ENCODE data around the gene SFSWAP. TPM values are rescaled to one million over a fixed set of nuclear protein-coding genes. Genes with fewer than 3 reads are reported as not detected.

Gene SFSWAP
- total RNA-seq, 4 donors from 2014 or later: 12.8 to 39.5 (median 25.9) TPM

DNA sequence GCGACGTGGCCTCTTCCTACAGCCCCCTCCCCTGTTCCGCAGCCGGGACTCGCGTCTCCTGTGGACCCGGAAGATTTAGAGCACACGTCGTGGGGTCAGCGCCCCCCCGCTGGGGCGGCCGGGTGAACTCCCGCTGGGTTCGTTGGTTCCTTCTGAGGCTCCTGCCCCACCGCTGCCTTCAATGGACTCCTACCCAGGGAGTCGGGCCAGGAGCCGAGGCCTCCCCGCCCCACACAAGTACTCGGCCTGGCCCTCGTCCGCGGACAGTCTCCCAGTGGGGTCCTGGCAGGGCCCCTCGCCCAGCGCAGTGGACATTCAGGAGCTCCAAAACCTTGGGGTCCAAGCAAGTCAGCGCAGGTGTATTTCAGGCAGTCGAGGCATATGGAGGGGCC lies 118.5 kb downstream of the SFSWAP start:
- WGBS, 2 donors: no CpG with 5 or more reads among the region's 27 CpGs
- intact Hi-C loops (cut with DNase I): loop anchor here (10.0 kb wide), 2 partner anchors 215 to 725 kb away; no protein-coding TSS in a partner anchor
- H3K4me3 ChIP-seq: peak overlapping the region; percentile 36 to 67 (median 48)
- no peaks in the 10 kb centered on the region for H3K9me3 ChIP-seq
- H3K4me1 ChIP-seq: peaks cover 32 to 77% (median 43%) of the 10 kb centered on the region in 3 donors
- peaks cover 0 to 92% (median 9%) of the 10 kb centered on the region in 4 donors for H3K27me3 ChIP-seq
- H3K36me3 ChIP-seq: no peaks in the 10 kb centered on the region
- DNase-seq: no peak
- TF ChIP-seq, protein P1, sequence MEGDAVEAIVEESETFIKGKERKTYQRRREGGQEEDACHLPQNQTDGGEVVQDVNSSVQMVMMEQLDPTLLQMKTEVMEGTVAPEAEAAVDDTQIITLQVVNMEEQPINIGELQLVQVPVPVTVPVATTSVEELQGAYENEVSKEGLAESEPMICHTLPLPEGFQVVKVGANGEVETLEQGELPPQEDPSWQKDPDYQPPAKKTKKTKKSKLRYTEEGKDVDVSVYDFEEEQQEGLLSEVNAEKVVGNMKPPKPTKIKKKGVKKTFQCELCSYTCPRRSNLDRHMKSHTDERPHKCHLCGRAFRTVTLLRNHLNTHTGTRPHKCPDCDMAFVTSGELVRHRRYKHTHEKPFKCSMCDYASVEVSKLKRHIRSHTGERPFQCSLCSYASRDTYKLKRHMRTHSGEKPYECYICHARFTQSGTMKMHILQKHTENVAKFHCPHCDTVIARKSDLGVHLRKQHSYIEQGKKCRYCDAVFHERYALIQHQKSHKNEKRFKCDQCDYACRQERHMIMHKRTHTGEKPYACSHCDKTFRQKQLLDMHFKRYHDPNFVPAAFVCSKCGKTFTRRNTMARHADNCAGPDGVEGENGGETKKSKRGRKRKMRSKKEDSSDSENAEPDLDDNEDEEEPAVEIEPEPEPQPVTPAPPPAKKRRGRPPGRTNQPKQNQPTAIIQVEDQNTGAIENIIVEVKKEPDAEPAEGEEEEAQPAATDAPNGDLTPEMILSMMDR (IDR thresholded peaks at IDR 0.05): no peak
- no peak for TF ChIP-seq POLR2A (IDR thresholded peaks at IDR 0.05)
- H3K27ac ChIP-seq: peak overlapping the region in 2 of 4 donors; percentile 18 to 83

GRCh38 chr12:131829791-131830334 lies 119.0 kb downstream of the SFSWAP start:
- no peaks in the 10 kb centered on the region for H3K9me3 ChIP-seq
- 4 to 18% methylated on average over 2 to 15 of the region's 28 CpGs for WGBS, 2 donors
- peaks cover 0 to 93% (median 9%) of the 10 kb centered on the region in 4 donors for H3K27me3 ChIP-seq
- no peak for DNase-seq
- no peaks in the 10 kb centered on the region for H3K36me3 ChIP-seq
- TF ChIP-seq, protein P1 (IDR thresholded peaks at IDR 0.05): no peak
- no peak for TF ChIP-seq POLR2A (IDR thresholded peaks at IDR 0.05)
- peak overlapping the region; percentile 20 to 67 (median 48) for H3K4me3 ChIP-seq
- peak overlapping the region; percentile 6 to 83 (median 54) for H3K27ac ChIP-seq
- intact Hi-C loops (cut with DNase I): loop anchor here (10.0 kb wide), 2 partner anchors 215 to 725 kb away; no protein-coding TSS in a partner anchor
- H3K4me1 ChIP-seq: peaks cover 32 to 76% (median 43%) of the 10 kb centered on the region in 3 donors

DNA sequence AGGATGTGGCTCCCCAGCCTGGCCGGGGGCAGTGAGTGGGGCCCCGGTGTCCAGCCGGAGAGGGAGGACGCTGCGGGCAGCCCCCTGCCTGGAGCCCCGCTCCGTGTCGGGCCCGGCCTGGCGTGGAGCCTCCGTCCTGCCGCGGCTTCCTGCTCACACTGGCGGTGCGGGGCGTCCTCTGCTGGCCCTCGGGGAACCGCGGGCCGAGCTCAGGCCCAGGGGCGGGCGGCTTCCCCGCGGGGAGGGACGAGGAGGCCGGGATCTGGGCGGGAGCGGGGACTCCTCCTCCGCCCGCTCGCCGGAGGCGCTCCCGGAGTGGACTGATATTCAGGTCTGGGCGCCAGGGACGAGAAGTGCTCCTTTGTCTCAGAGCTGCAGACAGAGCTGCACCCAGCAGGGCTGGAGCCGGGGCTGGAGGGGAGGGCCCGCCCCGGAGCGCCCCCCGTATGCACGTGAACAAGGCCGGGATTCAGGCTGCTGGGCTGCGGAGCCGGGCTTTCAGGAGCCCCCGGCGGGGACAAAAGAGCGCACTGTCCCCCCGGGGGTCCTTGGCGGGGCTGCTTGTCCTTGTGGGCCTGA lies 119.5 kb downstream of the SFSWAP start:
- H3K4me3 ChIP-seq: peak overlapping the region; percentile 20 to 67 (median 48)
- peaks cover 30 to 76% (median 43%) of the 10 kb centered on the region in 3 donors for H3K4me1 ChIP-seq
- peaks cover 0 to 93% (median 9%) of the 10 kb centered on the region in 4 donors for H3K27me3 ChIP-seq
- no peak for DNase-seq
- WGBS, 2 donors: 0% methylated on average over 1 to 2 of the region's 50 CpGs
- TF ChIP-seq POLR2A (IDR thresholded peaks at IDR 0.05): no peak
- TF ChIP-seq, protein P1 (IDR thresholded peaks at IDR 0.05): peak in 5 of 6 experiments; percentile 35 to 63 (median 41)
- H3K36me3 ChIP-seq: no peaks in the 10 kb centered on the region
- H3K9me3 ChIP-seq: no peaks in the 10 kb centered on the region
- intact Hi-C loops (cut with DNase I): no loop called here
- H3K27ac ChIP-seq: peak overlapping the region; percentile 6 to 83 (median 54)

GRCh38 chr12:131830914-131831571 lies 120.2 kb downstream of the SFSWAP start:
- H3K4me1 ChIP-seq: peaks cover 30 to 75% (median 43%) of the 10 kb centered on the region in 3 donors
- H3K36me3 ChIP-seq: no peaks in the 10 kb centered on the region
- no peak for DNase-seq
- TF ChIP-seq POLR2A (IDR thresholded peaks at IDR 0.05): no peak
- TF ChIP-seq, protein P1 (IDR thresholded peaks at IDR 0.05): no peak
- peak overlapping the region; percentile 20 to 67 (median 48) for H3K4me3 ChIP-seq
- H3K9me3 ChIP-seq: no peaks in the 10 kb centered on the region
- H3K27me3 ChIP-seq: peaks cover 0 to 95% (median 9%) of the 10 kb centered on the region in 4 donors
- 3 to 10% methylated on average over 2 to 10 of the region's 33 CpGs for WGBS, 2 donors
- H3K27ac ChIP-seq: peak overlapping the region; percentile 31 to 83 (median 56)
- intact Hi-C loops (cut with DNase I): no loop called here

DNA sequence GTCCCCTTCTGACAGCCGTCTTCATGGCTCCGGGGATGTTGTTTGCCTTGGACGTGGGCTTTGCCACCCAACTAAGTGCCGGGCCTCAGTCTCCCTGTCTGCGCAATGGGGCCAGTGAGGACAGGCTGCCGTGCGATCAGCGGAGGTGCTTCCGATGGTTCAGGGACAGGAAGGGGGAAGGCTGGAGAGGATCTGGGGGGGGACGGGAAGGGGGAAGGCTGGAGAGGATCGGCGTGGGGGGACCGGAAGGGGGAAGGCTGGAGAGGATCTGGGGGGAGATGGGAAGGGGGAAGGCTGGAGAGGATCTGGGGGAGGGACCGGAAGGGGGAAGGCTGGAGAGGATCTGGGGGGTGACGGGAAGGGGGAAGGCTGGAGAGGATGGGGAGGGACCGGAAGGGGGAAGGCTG lies 120.7 kb downstream of the SFSWAP start:
- TF ChIP-seq, protein P1 (IDR thresholded peaks at IDR 0.05): no peak
- TF ChIP-seq POLR2A (IDR thresholded peaks at IDR 0.05): no peak
- no peaks in the 10 kb centered on the region for H3K36me3 ChIP-seq
- H3K9me3 ChIP-seq: no peaks in the 10 kb centered on the region
- peak overlapping the region; percentile 31 to 83 (median 56) for H3K27ac ChIP-seq
- intact Hi-C loops (cut with DNase I): no loop called here
- WGBS, 2 donors: no CpG with 5 or more reads among the region's 16 CpGs
- H3K4me3 ChIP-seq: peak overlapping the region; percentile 12 to 67 (median 48)
- peaks cover 0 to 94% (median 9%) of the 10 kb centered on the region in 4 donors for H3K27me3 ChIP-seq
- no peak for DNase-seq
- H3K4me1 ChIP-seq: peaks cover 30 to 75% (median 43%) of the 10 kb centered on the region in 3 donors
